ENCODE results near the gene GAGE10. TPM values are rescaled to one million over a fixed set of nuclear protein-coding genes. Genes with fewer than 3 reads are reported as not detected.
A peak's percentile ranks its signal among the peaks of the same experiment; 100 is the strongest.

Gene GAGE10
- total and polyA plus RNA-seq, 9 of the 15 experiments (the other 6 are each of a cell fraction or from before 2014, with no cell fraction given): 0.80 to 3.1 (median 0.96) TPM; not detected in 4

GRCh38 chrX:49254639-49255038 lies 48.8 kb upstream of the GAGE10 start:
- no peak overlapping the region for H2AFZ ChIP-seq (ENCODE audit: low read depth, low read length)
- peak; percentile 23 for FAIRE-seq
- BruUV-seq (replicated peaks): no TSS peak
- H3K4me2 ChIP-seq (ENCODE audit: insufficient read depth, low read length): no peak overlapping the region
- no peaks in the 10 kb centered on the region for H3K79me2 ChIP-seq (ENCODE audit: control insufficient read depth, insufficient read depth, low read length)
- H3K4me1 ChIP-seq (replicated peaks in 1 of 2; ENCODE audit: control insufficient read depth in 2 of 2, insufficient read depth in 2 of 2, low read length in 2 of 2): peaks cover 0 to 20% of the 10 kb centered on the region in 2 experiments; a peak in 2 of 5 replicates
- H3K36me3 ChIP-seq (ENCODE audit: control insufficient read depth, insufficient read depth, low read length): peaks cover 5% of the 10 kb centered on the region; the same call in 1 of the 3 replicates
- no peaks in the 10 kb centered on the region for H4K20me1 ChIP-seq (replicated peaks; ENCODE audit: control insufficient read depth, insufficient read depth, low read length)
- whole genome bisulfite sequencing (ENCODE audit: insufficient coverage, low coverage, missing lambda C conversion rate): 44% methylated on average over 4 of the region's 7 CpGs
- no peaks in the 10 kb centered on the region for H3K9me1 ChIP-seq (ENCODE audit: control insufficient read depth, insufficient read depth, low read length)
- DNase-seq (ENCODE audit: extremely low read depth in 1 of 4, low spot score in 3 of 4): no peak
- CTCF ChIA-PET (ENCODE audit: low intra/inter-chr PET ratio): no interaction called here
- no peak for ATAC-seq
- H3K27ac ChIP-seq (ENCODE audit: extremely low read depth, low read depth, low read length): no peak overlapping the region
- H3K27me3 ChIP-seq (ENCODE audit: control insufficient read depth in 2 of 2, insufficient read depth in 2 of 2, low read length in 2 of 2): no peaks in the 10 kb centered on the region
- no peaks in the 10 kb centered on the region for H3K9me3 ChIP-seq (replicated peaks; ENCODE audit: control insufficient read depth, insufficient read depth, low read depth, low read length)
- POLR2A ChIA-PET: interaction anchor here (1.4 to 1.6 kb wide), 2 partner anchors 14 to 64 kb away, joined by 3 to 7 read pairs; no protein-coding TSS in a partner anchor
- intact Hi-C loops (cut with micrococcal nuclease): no loop called here
- no peak overlapping the region for H3K9ac ChIP-seq (ENCODE audit: insufficient read depth in 1 of 2, low read depth in 2 of 2, low read length in 2 of 2)
- in situ Hi-C loops (cut with MboI): no loop called here
- H3K4me3 ChIP-seq: no peak overlapping the region
- TF ChIP-seq CHD2 (IDR thresholded peaks at IDR 0.05; ENCODE audit: low read depth, low read length) (no peak), ZNF707 (CRISPR knock-in tag; conservative IDR thresholded peaks at IDR 0.05) (no peak), HMGN3 (IDR thresholded peaks at IDR 0.05; ENCODE audit: borderline replicate concordance, extremely low read depth, insufficient read length, low read depth, low read length) (no peak), MEF2D (tag; conservative IDR thresholded peaks at IDR 0.05; ENCODE audit: low read depth) (no peak), KLF13 (tag; IDR thresholded peaks at IDR 0.05; ENCODE audit: borderline replicate concordance, low read depth) (no peak), RBM15 (IDR thresholded peaks at IDR 0.05; ENCODE audit: insufficient read depth, low read length) (no peak), POLR2H (tag; IDR thresholded peaks at IDR 0.05; ENCODE audit: low read depth) (no peak), CC2D1A (IDR thresholded peaks at IDR 0.05) (no peak), ZNF133 (CRISPR knock-in tag; IDR thresholded peaks at IDR 0.05) (no peak), BDP1 (IDR thresholded peaks at IDR 0.05; ENCODE audit: insufficient read depth, insufficient read length) (no peak), ZNF507 (tag; conservative IDR thresholded peaks at IDR 0.05) (no peak), MED1 (CRISPR knock-in tag; IDR thresholded peaks at IDR 0.05; ENCODE audit: borderline replicate concordance) (no peak), SLC30A9 (CRISPR knock-in tag; IDR thresholded peaks at IDR 0.05) (no peak)
- TF ChIP-seq, protein P1, sequence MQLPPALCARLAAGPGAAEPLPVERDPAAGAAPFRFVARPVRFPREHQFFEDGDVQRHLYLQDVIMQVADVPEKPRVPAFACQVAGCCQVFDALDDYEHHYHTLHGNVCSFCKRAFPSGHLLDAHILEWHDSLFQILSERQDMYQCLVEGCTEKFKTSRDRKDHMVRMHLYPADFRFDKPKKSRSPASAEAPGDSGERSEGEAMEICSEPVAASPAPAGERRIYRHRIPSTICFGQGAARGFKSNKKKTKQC (CRISPR knock-in tag; IDR thresholded peaks at IDR 0.05): no peak
- TF ChIP-seq, protein P2, sequence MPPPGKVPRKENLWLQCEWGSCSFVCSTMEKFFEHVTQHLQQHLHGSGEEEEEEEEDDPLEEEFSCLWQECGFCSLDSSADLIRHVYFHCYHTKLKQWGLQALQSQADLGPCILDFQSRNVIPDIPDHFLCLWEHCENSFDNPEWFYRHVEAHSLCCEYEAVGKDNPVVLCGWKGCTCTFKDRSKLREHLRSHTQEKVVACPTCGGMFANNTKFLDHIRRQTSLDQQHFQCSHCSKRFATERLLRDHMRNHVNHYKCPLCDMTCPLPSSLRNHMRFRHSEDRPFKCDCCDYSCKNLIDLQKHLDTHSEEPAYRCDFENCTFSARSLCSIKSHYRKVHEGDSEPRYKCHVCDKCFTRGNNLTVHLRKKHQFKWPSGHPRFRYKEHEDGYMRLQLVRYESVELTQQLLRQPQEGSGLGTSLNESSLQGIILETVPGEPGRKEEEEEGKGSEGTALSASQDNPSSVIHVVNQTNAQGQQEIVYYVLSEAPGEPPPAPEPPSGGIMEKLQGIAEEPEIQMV (tag; conservative IDR thresholded peaks at IDR 0.05; ENCODE audit: low read depth): no peak
- TF ChIP-seq, protein P3, sequence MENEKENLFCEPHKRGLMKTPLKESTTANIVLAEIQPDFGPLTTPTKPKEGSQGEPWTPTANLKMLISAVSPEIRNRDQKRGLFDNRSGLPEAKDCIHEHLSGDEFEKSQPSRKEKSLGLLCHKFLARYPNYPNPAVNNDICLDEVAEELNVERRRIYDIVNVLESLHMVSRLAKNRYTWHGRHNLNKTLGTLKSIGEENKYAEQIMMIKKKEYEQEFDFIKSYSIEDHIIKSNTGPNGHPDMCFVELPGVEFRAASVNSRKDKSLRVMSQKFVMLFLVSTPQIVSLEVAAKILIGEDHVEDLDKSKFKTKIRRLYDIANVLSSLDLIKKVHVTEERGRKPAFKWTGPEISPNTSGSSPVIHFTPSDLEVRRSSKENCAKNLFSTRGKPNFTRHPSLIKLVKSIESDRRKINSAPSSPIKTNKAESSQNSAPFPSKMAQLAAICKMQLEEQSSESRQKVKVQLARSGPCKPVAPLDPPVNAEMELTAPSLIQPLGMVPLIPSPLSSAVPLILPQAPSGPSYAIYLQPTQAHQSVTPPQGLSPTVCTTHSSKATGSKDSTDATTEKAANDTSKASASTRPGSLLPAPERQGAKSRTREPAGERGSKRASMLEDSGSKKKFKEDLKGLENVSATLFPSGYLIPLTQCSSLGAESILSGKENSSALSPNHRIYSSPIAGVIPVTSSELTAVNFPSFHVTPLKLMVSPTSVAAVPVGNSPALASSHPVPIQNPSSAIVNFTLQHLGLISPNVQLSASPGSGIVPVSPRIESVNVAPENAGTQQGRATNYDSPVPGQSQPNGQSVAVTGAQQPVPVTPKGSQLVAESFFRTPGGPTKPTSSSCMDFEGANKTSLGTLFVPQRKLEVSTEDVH (IDR thresholded peaks at IDR 0.05; ENCODE audit: low read depth, partially characterized antibody): no peak
